ENCODE measurements around the gene ACAD10.

- TF ChIP-seq JUN (CRISPR knock-in tag; IDR thresholded peaks at IDR 0.05) = no peak
- no peak for TF ChIP-seq ATF2 (CRISPR knock-in tag; IDR thresholded peaks at IDR 0.05; ENCODE audit: borderline replicate concordance, low read depth)
These were observed 105.7 kb downstream of the ACAD10 start for GRCh38 chr12:111791507-111791906.
